HG02678 (cell line): ENCODE measurements around the gene SLC6A17.

ENCODE experiments used
- ATAC-seq: cut with Tn5 transposase; IDR thresholded peaks from one replicate; pipeline ENCODE4 v1.9.1; 2021; ENCODE audit warnings: mild to moderate bottlenecking, moderate library complexity; ENCODE audit not compliant: unreplicated experiment

SLC6A17 gene

GRCh38 chr1:110239441-110240430, 89.4 kb downstream of the SLC6A17 start:
- no peak for ATAC-seq

GRCh38 chr1:110240476-110241210, 90.3 kb downstream of the SLC6A17 start:
- no peak for ATAC-seq

DNA sequence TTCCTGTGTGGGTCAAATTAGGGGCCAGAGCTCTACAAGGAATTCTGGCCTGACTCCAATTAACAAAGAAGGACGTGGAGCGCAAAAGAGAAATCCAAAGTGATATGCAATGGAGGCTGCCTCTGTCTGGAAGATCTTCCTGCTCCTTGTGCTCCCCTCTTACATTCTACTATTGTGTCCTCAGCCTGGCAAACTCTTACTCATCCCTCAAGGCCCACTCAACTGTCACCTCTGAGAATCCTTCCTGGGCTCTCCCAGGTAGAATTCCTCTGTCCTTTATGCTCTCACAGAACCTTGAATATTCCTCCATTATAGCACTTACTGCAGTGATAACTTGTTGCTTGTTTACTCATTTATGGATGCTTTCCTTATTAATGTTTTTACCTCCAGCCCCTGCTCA, 91.2 kb downstream of the SLC6A17 start:
- no peak for ATAC-seq

- no peak for ATAC-seq
These were observed 91.8 kb downstream of the SLC6A17 start for GRCh38 chr1:110242062-110242461.

GRCh38 chr1:110242731-110243130, 92.4 kb downstream of the SLC6A17 start:
- no peak for ATAC-seq

DNA sequence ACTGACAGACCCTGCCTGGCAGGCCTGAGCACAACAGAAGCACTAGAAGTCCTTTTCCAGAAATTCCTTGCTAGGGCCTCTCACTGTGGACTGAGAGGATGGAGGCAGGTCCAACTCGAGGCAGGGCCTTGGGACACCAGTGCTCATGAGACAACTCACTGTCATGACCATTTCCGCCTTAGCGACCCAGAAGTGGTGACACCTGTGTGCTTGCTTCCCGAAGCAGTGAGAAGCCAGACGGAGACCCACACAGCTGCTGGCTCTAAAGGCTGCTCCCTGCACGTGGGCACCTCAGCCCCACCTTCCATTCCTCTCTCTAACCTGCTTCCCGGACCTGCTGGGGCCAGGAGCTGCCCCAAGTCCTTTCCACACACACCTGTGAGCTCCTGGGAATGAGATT, 92.9 kb downstream of the SLC6A17 start:
- peak; percentile 28 for ATAC-seq

DNA sequence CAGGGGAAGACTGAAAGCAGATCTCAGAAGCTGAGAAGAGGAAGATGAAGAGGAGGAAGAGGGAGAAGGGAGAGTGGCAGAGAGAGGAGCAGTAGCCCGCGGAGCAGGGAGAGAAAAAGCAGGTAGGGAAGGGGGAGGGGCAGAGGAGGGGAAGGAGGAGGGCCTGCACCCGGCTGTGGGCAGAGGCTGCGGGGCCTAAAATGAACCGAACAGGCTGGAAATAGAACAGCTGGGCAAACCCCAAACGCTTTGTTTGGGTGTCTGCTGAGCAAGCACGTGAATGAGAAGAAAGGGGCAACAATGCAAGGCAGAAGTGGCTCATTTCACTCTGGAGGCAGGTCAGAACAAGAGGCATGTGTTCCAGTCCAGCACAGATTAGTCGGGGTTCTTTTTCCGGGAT, 93.3 kb downstream of the SLC6A17 start:
- peak; percentile 68 for ATAC-seq

GRCh38 chr1:110245876-110246620, 95.8 kb downstream of the SLC6A17 start:
- no peak for ATAC-seq

GRCh38 chr1:110248746-110249145, 98.5 kb downstream of the SLC6A17 start:
- ATAC-seq = no peak

- no peak for ATAC-seq
These were observed 99.0 kb downstream of the SLC6A17 start for GRCh38 chr1:110249256-110249655.

GRCh38 chr1:110250008-110250407, 99.7 kb downstream of the SLC6A17 start:
- no peak for ATAC-seq

DNA sequence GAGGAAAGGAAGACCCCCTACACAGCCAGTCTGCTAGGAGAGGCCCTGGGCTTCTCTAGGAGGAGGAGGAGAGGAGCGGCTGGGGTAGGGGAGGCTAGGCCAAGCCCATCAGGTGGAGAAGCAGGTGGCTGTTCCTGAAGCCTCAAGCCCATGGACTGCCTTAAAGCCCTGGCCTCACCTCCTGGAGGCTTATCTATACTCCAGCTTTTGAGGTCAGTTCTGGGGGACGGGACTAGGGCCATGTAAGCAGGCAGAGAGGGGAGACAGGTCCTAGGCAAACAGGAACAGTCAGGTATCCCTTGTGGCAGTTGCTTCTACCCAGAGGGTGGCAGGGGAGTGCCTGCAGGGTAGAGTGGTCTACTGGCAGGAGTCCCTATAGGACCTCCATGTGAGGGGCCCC, 100.5 kb downstream of the SLC6A17 start:
- ATAC-seq = no peak
